ENCODE results near the gene CD2. TPM values are rescaled to one million over a fixed set of nuclear protein-coding genes. Genes with fewer than 3 reads are reported as not detected.
"Not testable (repeated sequence)": the region's sequence is repeated elsewhere in the genome, so short reads cannot be mapped to it uniquely, and the experiment has no call there.

CD2 gene
- total RNA-seq, 1 experiment from 2014 or later, result not detected

GRCh38 chr1:116753312-116753711 is 918 bp upstream of the CD2 start:
- CTCF ChIA-PET, result no interaction called here
- BruUV-seq (replicated peaks), result no TSS peak
- peaks cover 7% of the 10 kb centered on the region for H3K9me3 Mint-ChIP-seq (ENCODE audit: unreplicated experiment)

GRCh38 chr1:116755066-116755465 is 836 bp downstream of the CD2 start:
- no peaks in the 10 kb centered on the region for H3K9me3 ChIP-seq
- Mint-ChIP-seq H3K36me3 (ENCODE audit: insufficient read depth, unreplicated experiment) (no peaks in the 10 kb centered on the region), H3K9me3 (ENCODE audit: unreplicated experiment) (no peaks in the 10 kb centered on the region), H3K4me1 (ENCODE audit: low read depth, unreplicated experiment) (no peaks in the 10 kb centered on the region), H3K27me3 (ENCODE audit: insufficient read depth, unreplicated experiment) (peaks cover 3% of the 10 kb centered on the region), H3K4me3 (ENCODE audit: unreplicated experiment) (no peak overlapping the region), H3K27ac (ENCODE audit: unreplicated experiment) (no peak overlapping the region)
- no TSS peak for BruUV-seq (replicated peaks)
- H3K4me3 ChIP-seq (ENCODE audit: low read depth, low read length), result no peak overlapping the region
- ChIA-PET POLR2A (no interaction called here), CTCF (no interaction called here)
- H3K36me3 ChIP-seq (ENCODE audit: control insufficient read depth, insufficient read depth, low read length), result no peaks in the 10 kb centered on the region
- DNase-seq, result no peak
- intact Hi-C loops (cut with micrococcal nuclease; ENCODE audit: unreplicated experiment), result no loop called here
- no peaks in the 10 kb centered on the region for H3K4me1 ChIP-seq
- no peaks in the 10 kb centered on the region for H3K27me3 ChIP-seq (replicated peaks; ENCODE audit: control insufficient read depth, insufficient read depth, low read length)
- no peak for TF ChIP-seq CTCF (IDR thresholded peaks at IDR 0.05; ENCODE audit: insufficient read depth in 1 of 2, low read depth in 1 of 2, low read length in 1 of 2, severe bottlenecking in 1 of 2, unreplicated experiment in 1 of 2)

More at GRCh38 chr1:116753312-116753711, 918 bp upstream of the CD2 start:
- Mint-ChIP-seq H3K36me3 (ENCODE audit: insufficient read depth, unreplicated experiment) (no peaks in the 10 kb centered on the region), H3K27ac (ENCODE audit: unreplicated experiment) (no peak overlapping the region), H3K4me1 (ENCODE audit: low read depth, unreplicated experiment) (no peaks in the 10 kb centered on the region), H3K27me3 (ENCODE audit: insufficient read depth, unreplicated experiment) (peaks cover 3% of the 10 kb centered on the region), H3K4me3 (ENCODE audit: unreplicated experiment) (no peak overlapping the region)
- H3K4me1 ChIP-seq, result no peaks in the 10 kb centered on the region
- no peak for TF ChIP-seq CTCF (IDR thresholded peaks at IDR 0.05; ENCODE audit: insufficient read depth in 1 of 2, low read depth in 1 of 2, low read length in 1 of 2, severe bottlenecking in 1 of 2, unreplicated experiment in 1 of 2)
- H3K27me3 ChIP-seq (replicated peaks; ENCODE audit: control insufficient read depth, insufficient read depth, low read length), result no peaks in the 10 kb centered on the region
- H3K9me3 ChIP-seq, result no peaks in the 10 kb centered on the region
- H3K36me3 ChIP-seq (ENCODE audit: control insufficient read depth, insufficient read depth, low read length), result no peaks in the 10 kb centered on the region
- intact Hi-C loops (cut with micrococcal nuclease; ENCODE audit: unreplicated experiment), result no loop called here
- H3K4me3 ChIP-seq (ENCODE audit: low read depth, low read length), result no peak overlapping the region
- POLR2A ChIA-PET, result no interaction called here
- no peak for DNase-seq

GRCh38 chr1:116755681-116756080 is 1.5 kb downstream of the CD2 start:
- DNase-seq, result no peak
- Histone ChIP-seq H3K4me3 (ENCODE audit: low read depth, low read length) (no peak overlapping the region), H3K9me3 (no peaks in the 10 kb centered on the region), H3K27me3 (replicated peaks; ENCODE audit: control insufficient read depth, insufficient read depth, low read length) (no peaks in the 10 kb centered on the region), H3K4me1 (no peaks in the 10 kb centered on the region), H3K36me3 (ENCODE audit: control insufficient read depth, insufficient read depth, low read length) (no peaks in the 10 kb centered on the region)
- intact Hi-C loops (cut with micrococcal nuclease; ENCODE audit: unreplicated experiment), result no loop called here
- Mint-ChIP-seq H3K36me3 (ENCODE audit: insufficient read depth, unreplicated experiment) (no peaks in the 10 kb centered on the region), H3K4me3 (ENCODE audit: unreplicated experiment) (no peak overlapping the region), H3K9me3 (ENCODE audit: unreplicated experiment) (no peaks in the 10 kb centered on the region), H3K27me3 (ENCODE audit: insufficient read depth, unreplicated experiment) (peaks cover 3% of the 10 kb centered on the region), H3K27ac (ENCODE audit: unreplicated experiment) (no peak overlapping the region), H3K4me1 (ENCODE audit: low read depth, unreplicated experiment) (no peaks in the 10 kb centered on the region)
- TF ChIP-seq CTCF (IDR thresholded peaks at IDR 0.05; ENCODE audit: insufficient read depth in 1 of 2, low read depth in 1 of 2, low read length in 1 of 2, severe bottlenecking in 1 of 2, unreplicated experiment in 1 of 2), result no peak
- ChIA-PET CTCF (no interaction called here), POLR2A (no interaction called here)
- BruUV-seq (replicated peaks), result no TSS peak

GRCh38 chr1:116756092-116756491 is 1.9 kb downstream of the CD2 start:
- H3K27me3 ChIP-seq (replicated peaks; ENCODE audit: control insufficient read depth, insufficient read depth, low read length); DNase-seq; H3K9me3 Mint-ChIP-seq (ENCODE audit: unreplicated experiment); H3K9me3 ChIP-seq; H3K36me3 Mint-ChIP-seq (ENCODE audit: insufficient read depth, unreplicated experiment); CTCF ChIA-PET; H3K4me3 Mint-ChIP-seq (ENCODE audit: unreplicated experiment); H3K27me3 Mint-ChIP-seq (ENCODE audit: insufficient read depth, unreplicated experiment); BruUV-seq (replicated peaks); H3K27ac Mint-ChIP-seq (ENCODE audit: unreplicated experiment); H3K4me3 ChIP-seq (ENCODE audit: low read depth, low read length); intact Hi-C loops (cut with micrococcal nuclease; ENCODE audit: unreplicated experiment); H3K36me3 ChIP-seq (ENCODE audit: control insufficient read depth, insufficient read depth, low read length); H3K4me1 Mint-ChIP-seq (ENCODE audit: low read depth, unreplicated experiment); POLR2A ChIA-PET; H3K4me1 ChIP-seq: not testable (repeated sequence)

GRCh38 chr1:116758456-116758815 is 4.2 kb downstream of the CD2 start:
- H3K27me3 ChIP-seq (replicated peaks; ENCODE audit: control insufficient read depth, insufficient read depth, low read length); CTCF ChIA-PET; H3K4me3 Mint-ChIP-seq (ENCODE audit: unreplicated experiment); H3K27me3 Mint-ChIP-seq (ENCODE audit: insufficient read depth, unreplicated experiment); intact Hi-C loops (cut with micrococcal nuclease; ENCODE audit: unreplicated experiment); H3K36me3 Mint-ChIP-seq (ENCODE audit: insufficient read depth, unreplicated experiment); POLR2A ChIA-PET; DNase-seq; H3K4me3 ChIP-seq (ENCODE audit: low read depth, low read length); BruUV-seq (replicated peaks); H3K9me3 ChIP-seq; H3K4me1 ChIP-seq; H3K9me3 Mint-ChIP-seq (ENCODE audit: unreplicated experiment); H3K36me3 ChIP-seq (ENCODE audit: control insufficient read depth, insufficient read depth, low read length); H3K27ac Mint-ChIP-seq (ENCODE audit: unreplicated experiment); H3K4me1 Mint-ChIP-seq (ENCODE audit: low read depth, unreplicated experiment): not testable (repeated sequence)
